SH-SY5Y (cell line): ENCODE data around the gene MBP.

ENCODE experiments used
- GATA2 ChIP-seq: IDR thresholded peaks from 2 replicates; pipeline ENCODE4 v1.6.1; 2011; ENCODE audit warnings: mild to moderate bottlenecking, low read depth, low read length
- GATA3 ChIP-seq: IDR thresholded peaks from 2 replicates; pipeline ENCODE4 v1.6.1; 2011; ENCODE audit warnings: low read depth, mild to moderate bottlenecking, low read length, moderate library complexity

GRCh38 chr18:77108001-77108692 lies 24.4 kb downstream of the MBP start:
- no peak for TF ChIP-seq GATA2
- no peak for TF ChIP-seq GATA3
